ENCODE data around the gene ERG. TPM values are rescaled to one million over a fixed set of nuclear protein-coding genes. Genes with fewer than 3 reads are reported as not detected.

The ERG gene
- total and polyA plus RNA-seq, 2 of the 13 experiments (the other 11 are each of a cell fraction or from before 2014, with no cell fraction given) = not detected

GRCh38 chr21:38496224-38496623 lies 2.1 kb downstream of the ERG start:
- H3K4me3 ChIP-seq (replicated peaks in 1 of 3; ENCODE audit: insufficient read depth in 1 of 3, low read depth in 2 of 3, low read length in 3 of 3) = no peak overlapping the region
- ChIA-PET POLR2A (no interaction called here), CTCF (ENCODE audit: low intra/inter-chr PET ratio, low total read pairs) (no interaction called here)
- H3K4me1 ChIP-seq (ENCODE audit: insufficient read depth, low read length) = no peaks in the 10 kb centered on the region
- ATAC-seq (no peak), FAIRE-seq (no peak), DNase-seq (ENCODE audit: low spot score) (no peak)
- 50% methylated on average over 3 of the region's 3 CpGs for WGBS (ENCODE audit: low lambda C conversion rate)
- H3K36me3 ChIP-seq (replicated peaks in 1 of 2; ENCODE audit: control insufficient read depth in 1 of 2, insufficient read depth in 2 of 2, low read length in 2 of 2) = no peaks in the 10 kb centered on the region
- BruUV-seq (replicated peaks) = no TSS peak
- peaks cover 1 to 9% of the 10 kb centered on the region in 2 experiments; a peak in 3 of 5 replicates for H3K27me3 ChIP-seq (ENCODE audit: control insufficient read depth in 1 of 2, insufficient read depth in 2 of 2, low read length in 2 of 2)
- in situ Hi-C loops (cut with HindIII; ENCODE audit: extremely low pct_ligation_motif_present, low pct_unique_long_range_greater_than_20kb) = no loop called here
- H3K79me2 ChIP-seq (ENCODE audit: insufficient read depth, low read length) = no peaks in the 10 kb centered on the region
- no peak overlapping the region for H3K27ac ChIP-seq (ENCODE audit: extremely low read length, insufficient read depth, low read length)
- TF ChIP-seq TCF12 (IDR thresholded peaks at IDR 0.05) = no peak
- TF ChIP-seq TCF12 (CRISPR knock-in tag; IDR thresholded peaks at IDR 0.05) = no peak
- TF ChIP-seq EEA1 (CRISPR knock-in tag; IDR thresholded peaks at IDR 0.05; ENCODE audit: borderline replicate concordance) = no peak
- no peak for TF ChIP-seq BATF2 (CRISPR knock-in tag; IDR thresholded peaks at IDR 0.05)
- TF ChIP-seq ZNF737 (CRISPR knock-in tag; IDR thresholded peaks at IDR 0.05; ENCODE audit: borderline replicate concordance) = no peak
- no peak for TF ChIP-seq RAD21 (CRISPR knock-in tag; IDR thresholded peaks at IDR 0.05)
- no peak for TF ChIP-seq ZGPAT (CRISPR knock-in tag; IDR thresholded peaks at IDR 0.05)
- no peak for TF ChIP-seq MYC (CRISPR knock-in tag; IDR thresholded peaks at IDR 0.05; ENCODE audit: borderline replicate concordance)
- no peaks in the 10 kb centered on the region for H4K20me1 ChIP-seq (ENCODE audit: insufficient read depth, low read length)
- no peaks in the 10 kb centered on the region for H3K9me3 ChIP-seq (ENCODE audit: low read length)
- intact Hi-C loops (cut with micrococcal nuclease; ENCODE audit: unreplicated experiment) = no loop called here
- no peak overlapping the region for H2AFZ ChIP-seq (ENCODE audit: low read length)
- H3K9ac ChIP-seq (ENCODE audit: insufficient read depth, low read depth, low read length) = no peak overlapping the region
- no peak overlapping the region for H3K4me2 ChIP-seq (ENCODE audit: low read depth, low read length)

Data from HepG2 (cell line).